ENCODE measurements around the gene TMEM116.

DNA sequence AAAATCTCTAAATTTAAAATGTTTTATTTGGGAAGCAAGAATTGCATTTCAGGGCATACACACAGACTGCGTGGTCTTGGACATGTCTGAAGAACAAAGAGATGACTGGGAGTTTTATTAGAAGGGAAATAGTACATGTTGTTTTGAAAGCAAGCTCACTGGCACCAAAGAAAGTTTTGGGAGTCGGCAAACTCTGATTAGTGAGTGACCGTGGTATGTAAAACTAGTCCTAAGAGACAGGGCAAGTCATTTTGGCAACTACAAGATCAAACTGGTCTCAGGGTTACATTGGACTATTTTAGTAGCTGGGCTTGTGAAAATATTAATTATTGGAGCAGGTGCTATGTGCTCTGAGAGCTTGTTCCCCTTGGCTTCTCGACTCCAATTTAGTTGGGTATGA, 14.9 kb downstream of the TMEM116 start:
- TF ChIP-seq, protein P1, sequence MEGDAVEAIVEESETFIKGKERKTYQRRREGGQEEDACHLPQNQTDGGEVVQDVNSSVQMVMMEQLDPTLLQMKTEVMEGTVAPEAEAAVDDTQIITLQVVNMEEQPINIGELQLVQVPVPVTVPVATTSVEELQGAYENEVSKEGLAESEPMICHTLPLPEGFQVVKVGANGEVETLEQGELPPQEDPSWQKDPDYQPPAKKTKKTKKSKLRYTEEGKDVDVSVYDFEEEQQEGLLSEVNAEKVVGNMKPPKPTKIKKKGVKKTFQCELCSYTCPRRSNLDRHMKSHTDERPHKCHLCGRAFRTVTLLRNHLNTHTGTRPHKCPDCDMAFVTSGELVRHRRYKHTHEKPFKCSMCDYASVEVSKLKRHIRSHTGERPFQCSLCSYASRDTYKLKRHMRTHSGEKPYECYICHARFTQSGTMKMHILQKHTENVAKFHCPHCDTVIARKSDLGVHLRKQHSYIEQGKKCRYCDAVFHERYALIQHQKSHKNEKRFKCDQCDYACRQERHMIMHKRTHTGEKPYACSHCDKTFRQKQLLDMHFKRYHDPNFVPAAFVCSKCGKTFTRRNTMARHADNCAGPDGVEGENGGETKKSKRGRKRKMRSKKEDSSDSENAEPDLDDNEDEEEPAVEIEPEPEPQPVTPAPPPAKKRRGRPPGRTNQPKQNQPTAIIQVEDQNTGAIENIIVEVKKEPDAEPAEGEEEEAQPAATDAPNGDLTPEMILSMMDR (IDR thresholded peaks at IDR 0.05; ENCODE audit: low read depth, low read length): no peak
- no peak for TF ChIP-seq EZH2phosphoT487 (IDR thresholded peaks at IDR 0.05; ENCODE audit: low read depth)

All from OCI-LY3 (cell line).